M059J (cell line): Measurements from ENCODE around the gene BROX. TPM values are rescaled to one million over a fixed set of nuclear protein-coding genes. Genes with fewer than 3 reads are reported as not detected.
A peak's percentile ranks its signal among the peaks of the same experiment; 100 is the strongest.
"Not testable (repeated sequence)": the region's sequence is repeated elsewhere in the genome, so short reads cannot be mapped to it uniquely, and the experiment has no call there.

Source experiments
- DNase-seq: peaks from one replicate; pipeline ENCODE4 v3.0.0-alpha.2; 2012; ENCODE audit warnings: low read depth
- total RNA-seq: library from RNA; depleted of rRNA; stranded (reverse); fragments of >200 nt; shearing (Covaris generic); gene quantifications from 2 replicates; pipeline ENCODE4 v1.2.3, GENCODE V29; 2014

The BROX gene
- total RNA-seq, 1 experiment from 2014 or later, result 61.7 TPM

DNA sequence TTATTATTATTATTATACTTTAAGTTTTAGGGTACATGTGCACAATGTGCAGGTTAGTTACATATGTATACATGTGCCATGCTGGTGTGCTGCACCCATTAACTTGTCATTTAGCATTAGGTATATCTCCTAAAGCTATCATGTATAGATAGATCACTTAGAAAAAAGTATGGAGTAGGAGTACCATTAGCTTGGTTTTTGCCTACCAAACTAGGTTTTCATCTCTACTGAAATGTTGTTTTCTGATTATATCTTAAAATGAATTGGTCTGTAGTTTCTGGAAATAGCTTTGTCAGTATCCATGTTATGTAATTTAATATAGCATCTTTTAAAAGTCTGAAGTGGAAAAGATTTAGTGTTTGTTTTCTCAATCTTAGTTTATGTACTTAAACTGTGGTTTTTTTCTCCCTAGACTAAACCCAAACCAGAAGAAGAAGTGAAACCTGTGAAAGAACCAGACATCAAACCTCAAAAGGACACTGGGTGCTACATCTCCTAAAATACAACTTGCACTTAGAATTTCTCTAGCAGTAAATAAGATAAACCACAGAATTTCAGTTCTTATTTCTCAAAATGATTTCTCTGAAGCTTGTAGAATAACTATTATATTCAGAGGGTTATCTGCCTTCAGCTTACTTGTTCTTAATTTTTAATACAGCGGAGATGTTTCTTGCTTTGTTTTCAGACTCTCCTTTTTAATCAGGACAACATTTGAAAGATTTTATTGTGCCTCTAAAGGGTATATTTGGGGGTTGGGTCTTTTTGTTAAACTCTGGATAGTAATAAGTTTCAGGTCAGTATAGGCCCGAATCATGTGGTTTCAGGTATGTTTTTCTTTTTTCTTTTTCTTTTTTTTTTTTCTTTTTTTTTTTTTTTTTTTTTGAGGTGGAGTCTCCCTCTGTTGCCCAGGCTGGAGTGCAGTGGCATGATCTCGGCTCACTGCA is 20.1 kb downstream of the BROX start:
- DNase-seq, result no peak

DNA sequence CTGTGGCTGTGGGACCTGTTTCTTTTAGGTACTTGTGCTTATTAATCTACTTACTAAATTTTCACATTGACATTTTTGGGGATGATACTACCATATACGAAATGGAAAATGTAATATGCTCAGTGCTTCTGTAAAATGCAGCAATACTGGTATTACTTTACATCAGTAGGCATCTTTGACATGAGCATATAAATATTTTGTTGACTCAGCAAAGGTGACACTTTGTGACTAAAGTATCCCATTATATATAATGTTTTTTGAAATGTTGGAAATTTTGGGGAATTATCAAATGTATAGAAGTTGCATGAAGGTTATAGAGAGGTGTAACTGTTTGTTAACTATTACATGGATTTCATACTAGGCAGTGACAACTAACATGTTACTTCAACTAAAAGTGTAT is 22.4 kb downstream of the BROX start:
- DNase-seq, result no peak

DNA sequence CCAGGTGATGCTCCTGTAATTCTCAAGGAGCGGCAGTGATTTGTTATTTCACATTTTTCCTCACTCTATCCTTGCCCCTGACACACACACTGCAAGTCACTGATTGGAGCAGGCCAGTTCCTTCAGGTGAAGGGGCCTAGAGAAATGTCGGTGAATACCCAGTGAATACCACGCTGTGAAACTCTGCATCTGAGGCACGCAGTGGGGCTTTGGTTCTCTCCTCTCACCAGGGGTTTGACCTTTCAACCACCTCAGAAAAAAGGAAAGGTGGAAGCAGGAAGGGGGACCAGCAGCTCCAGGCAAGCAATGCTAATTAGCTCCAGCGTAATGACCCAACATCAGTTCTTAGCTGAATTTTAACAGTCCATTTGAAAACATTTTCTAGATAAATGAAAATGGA is 24.1 kb downstream of the BROX start:
- DNase-seq, result no peak

- DNase-seq, result peak; percentile 20
Observed at GRCh38 chr1:222736972-222737371, 24.6 kb downstream of the BROX start, which contains the start of gene FAM177B. TSS of gene FAM177B (plus strand) at chr1:222737202. CDS start at chr1:222746546, 9,344 bp downstream.

GRCh38 chr1:222739465-222739864 is 27.1 kb downstream of the BROX start:
- no peak for DNase-seq

- no peak for DNase-seq
Observed at GRCh38 chr1:222739929-222740328, 27.6 kb downstream of the BROX start.

- not testable (repeated sequence) for DNase-seq
Observed at GRCh38 chr1:222741630-222742457, 29.5 kb downstream of the BROX start.

DNA sequence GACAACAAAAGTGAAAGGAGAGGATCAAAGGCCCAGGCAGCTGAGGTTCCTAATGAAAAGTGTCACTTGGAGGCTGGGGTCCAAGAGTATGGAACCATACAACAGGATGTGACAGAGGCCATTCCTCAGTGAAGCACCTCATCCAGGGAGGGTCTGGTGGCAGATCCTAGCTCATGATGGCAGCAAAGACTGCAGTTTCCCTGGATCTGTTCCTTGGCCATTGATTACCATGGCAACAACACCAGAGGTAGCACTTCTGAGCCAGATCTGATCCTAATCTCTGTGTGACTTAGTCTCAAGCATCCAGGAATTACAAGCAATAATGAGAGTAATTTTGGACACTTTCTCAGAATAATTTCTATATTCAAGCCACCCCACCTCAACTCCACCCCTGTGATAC is 37.6 kb downstream of the BROX start:
- DNase-seq, result peak; percentile 65

DNA sequence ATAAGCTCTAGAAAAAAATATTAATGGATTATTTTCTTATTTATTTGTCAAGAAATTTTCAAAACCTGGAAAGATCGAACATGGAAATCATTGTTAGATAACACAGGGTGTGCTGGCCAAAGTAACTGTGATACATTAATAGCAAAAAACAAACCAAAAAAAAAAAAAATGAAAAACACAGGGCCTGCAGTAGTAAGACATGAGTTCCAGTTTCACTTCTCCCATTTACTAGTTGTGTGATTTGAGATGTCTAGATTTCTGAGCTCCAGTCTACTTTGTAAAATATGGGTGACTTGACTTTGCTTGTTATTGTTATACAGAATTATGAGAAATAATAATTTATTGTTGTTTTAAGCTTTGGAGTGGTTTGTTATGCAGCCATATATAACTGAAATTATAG is 38.3 kb downstream of the BROX start:
- DNase-seq, result no peak

DNA sequence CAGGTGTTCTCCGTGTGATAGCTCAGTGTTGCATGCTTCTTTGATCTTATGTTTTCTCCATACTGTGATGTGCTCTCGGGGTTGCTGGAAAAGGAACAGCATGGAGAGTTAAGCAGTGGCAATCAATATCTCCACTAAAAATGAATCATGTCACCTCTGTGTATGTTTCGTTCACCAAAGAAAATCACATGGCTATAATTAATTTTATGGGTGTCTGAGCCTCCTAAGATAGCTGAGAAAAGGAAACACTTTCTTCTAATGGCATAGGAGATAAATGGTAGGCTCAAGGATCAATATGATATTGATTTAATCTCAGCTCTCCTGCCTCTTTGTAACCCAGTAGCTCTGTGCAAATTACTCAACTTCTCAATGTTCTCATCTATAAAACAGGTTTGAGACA is 38.9 kb downstream of the BROX start:
- no peak for DNase-seq

GRCh38 chr1:222754366-222755139 is 42.2 kb downstream of the BROX start:
- DNase-seq, result peak; percentile 98

DNA sequence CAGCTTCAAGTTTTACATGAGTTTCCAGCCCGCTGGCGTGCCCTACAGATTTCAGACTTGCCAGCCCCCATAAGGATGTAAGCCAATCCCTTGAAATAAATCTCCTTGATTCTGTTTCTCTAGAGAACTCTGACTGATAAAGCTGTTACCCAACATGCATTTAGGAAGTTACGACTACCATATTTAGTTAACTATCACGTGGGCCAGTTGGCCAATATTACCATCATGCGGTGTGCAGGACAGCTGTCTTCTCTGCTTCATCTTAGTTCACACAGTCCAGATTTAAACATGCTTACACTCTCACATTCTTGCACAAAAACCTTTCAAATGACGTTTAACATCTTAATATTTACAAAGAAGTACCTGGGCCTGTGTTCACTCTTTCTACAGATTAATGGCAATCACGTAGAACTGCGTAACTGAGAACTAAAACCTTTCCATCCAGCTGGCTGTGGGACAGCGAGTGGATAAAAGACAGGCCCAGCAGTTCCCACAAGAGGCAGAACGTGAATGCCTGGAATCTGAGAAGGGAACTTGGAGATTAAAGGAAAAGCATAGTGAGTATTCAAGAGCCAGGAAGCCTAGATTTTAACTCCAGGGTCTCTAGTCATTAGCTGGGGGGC is 45.4 kb downstream of the BROX start:
- no peak for DNase-seq

GRCh38 chr1:222759451-222760035 is 47.2 kb downstream of the BROX start:
- DNase-seq, result no peak

DNA sequence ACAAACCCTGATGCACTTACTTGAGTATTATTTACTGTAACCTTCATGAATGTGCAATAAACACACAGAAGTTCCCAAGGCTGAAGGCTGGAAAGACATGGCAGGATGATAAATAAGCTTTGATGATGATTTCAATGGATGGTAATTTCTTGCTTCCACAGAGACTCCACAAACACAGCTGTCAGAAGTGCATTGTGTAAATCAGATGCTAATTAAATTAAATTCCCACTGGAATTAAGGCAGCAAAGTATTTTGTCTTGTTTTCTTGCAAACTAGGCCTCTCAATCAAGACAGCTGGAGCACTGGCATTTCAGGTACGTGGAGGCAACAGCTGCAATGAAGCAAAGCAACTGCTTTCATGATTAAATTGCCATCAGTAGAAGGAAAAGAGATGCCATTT is 48.7 kb downstream of the BROX start:
- DNase-seq, result no peak

GRCh38 chr1:222762178-222762577 is 49.8 kb downstream of the BROX start:
- DNase-seq, result not testable (repeated sequence)

GRCh38 chr1:222767152-222767571 is 54.8 kb downstream of the BROX start:
- DNase-seq, result no peak

DNA sequence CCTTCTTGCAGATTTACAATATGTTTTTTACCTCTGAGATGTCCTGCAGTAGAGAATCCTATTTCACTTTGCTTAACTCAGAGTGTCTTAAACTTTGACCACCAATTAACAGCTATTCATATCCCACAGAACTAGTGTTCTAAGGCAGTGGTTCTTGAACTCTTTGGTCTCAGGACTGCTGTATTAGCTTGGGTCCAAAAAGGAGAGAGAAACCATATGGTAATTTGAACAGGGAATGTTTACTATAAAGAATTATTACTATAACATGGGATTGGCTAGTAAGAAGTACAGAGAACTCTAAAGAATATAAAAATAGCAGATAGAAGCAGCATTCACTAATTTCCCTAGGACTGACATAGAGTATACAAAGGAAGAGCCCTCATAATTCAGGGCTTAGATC is 56.2 kb downstream of the BROX start:
- no peak for DNase-seq

GRCh38 chr1:222769181-222769580 is 56.8 kb downstream of the BROX start:
- no peak for DNase-seq

DNA sequence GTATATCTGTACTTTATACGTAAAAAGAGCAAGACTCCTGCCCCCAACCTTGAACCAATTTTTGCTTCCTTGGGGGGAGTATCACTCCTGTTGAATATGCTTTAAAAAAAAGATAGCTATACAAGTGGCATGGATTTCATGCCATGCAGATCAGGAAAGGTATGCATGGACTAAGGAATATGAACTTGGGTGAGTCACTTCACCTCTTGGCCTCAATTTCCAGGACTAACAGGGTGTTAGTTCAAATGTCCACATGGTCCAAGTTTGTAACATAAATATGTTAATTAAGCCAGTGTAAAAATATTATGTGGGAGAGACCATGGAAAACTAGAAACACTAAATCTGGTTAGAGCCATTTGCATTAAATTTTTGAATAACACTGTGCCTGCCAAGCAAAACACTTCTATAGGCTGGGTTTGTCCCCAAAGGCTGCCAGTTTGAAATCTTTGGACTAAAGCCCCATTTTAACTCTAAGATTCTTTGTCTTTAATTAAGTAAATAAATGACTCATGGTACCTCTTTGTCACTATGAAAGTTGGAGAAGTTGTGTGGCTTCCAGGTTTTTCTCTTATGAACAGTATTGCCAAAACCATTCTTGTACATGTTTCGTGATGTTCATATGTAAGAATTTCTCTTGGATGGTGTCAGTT is 57.7 kb downstream of the BROX start:
- peak; percentile 67 for DNase-seq

DNA sequence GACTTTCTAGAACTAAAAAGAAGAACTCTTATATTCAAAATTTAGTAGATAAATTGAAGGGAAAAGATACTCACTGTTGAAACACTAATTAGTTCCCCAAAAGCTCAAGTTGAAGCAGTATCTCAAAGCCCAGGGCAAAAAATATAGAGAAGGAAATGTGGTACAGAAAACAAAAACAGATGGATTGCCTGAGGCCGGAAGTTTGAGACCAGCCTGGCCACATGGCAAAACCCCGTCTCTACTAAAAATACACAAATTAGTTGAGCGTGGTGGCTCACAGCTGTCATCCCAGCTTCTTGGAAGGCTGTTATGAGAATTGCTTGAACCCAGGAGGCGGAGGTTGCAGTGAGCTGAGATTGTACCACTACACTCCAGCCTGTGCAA is 60.6 kb downstream of the BROX start:
- peak; percentile 25 for DNase-seq
